ENCODE data around the gene PNMA1.

PNMA1 gene

DNA sequence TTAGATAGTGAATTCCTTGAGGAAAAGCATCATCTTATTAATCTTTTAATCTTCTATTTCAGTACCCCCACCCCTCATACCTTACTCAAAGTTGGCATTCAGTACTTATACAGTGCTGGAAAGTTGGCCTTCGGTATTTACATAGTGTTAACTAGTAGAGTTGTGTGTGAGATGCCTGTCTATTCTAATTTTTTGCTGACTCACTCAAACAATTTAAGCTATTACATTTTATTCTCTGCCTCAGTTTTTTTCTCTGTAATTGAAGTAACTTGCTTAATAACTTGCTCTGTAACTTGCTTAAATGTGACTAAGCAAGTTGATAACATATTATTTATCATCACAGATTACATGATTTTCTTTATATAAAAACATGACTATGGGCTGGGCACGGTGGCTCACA, 49.1 kb downstream of the PNMA1 start:
- DNase-seq (ENCODE audit: low read depth, low spot score): no peak

DNA sequence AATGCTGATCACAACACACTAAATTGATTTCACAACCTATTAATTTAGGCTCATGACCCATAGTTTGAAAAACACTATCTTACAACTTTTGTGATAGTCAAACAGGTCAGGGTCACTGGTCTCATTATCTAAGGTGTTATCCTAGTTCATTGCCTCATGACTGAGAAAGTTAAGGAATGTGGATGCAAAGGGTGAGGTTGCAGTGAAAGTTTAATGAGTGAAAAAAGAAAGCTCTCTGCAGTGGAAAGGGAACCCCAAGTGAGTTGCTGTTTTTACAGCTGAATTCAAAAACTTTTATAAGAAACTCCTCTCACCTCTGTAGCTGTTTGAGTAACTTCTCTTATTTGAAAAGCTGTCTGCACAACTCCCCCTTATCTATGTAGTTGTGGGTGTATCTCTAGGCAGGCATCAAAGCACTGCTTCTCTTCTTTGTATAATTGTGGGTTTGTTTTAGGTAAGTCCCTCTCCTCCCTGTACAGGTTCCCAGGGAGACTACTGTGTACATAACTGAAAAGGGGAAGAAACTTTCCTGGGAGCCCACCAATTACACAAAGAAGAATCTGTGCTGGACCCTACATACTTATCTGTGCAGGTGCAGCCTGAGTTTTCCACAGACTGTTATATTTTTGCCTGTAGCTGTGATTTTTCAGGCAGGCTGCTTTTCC, 50.5 kb downstream of the PNMA1 start:
- no peak for DNase-seq (ENCODE audit: low read depth, low spot score)

DNA sequence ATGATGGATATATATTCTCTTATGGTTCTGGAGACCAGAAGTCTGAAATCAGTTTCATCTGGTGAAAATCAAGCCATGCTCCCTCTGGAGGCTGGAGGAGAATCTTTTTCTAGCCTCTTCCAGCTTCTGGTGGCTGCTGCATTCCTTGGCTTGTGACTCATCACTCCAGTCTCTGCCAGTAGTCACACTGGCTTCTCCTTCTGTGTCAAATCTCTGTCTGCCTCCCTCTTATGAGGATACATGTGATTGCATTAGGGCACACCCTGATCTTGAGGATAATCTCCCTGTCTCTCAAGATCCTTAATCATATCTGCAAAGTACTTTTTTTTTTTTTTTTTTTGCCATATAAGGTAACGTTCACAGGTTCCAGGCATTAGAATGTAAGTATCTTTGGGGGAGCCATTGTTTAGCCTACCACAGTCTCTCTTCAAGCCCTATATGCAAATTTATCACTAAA, 51.7 kb downstream of the PNMA1 start:
- peak; percentile 43 for DNase-seq (ENCODE audit: low read depth, low spot score)

DNA sequence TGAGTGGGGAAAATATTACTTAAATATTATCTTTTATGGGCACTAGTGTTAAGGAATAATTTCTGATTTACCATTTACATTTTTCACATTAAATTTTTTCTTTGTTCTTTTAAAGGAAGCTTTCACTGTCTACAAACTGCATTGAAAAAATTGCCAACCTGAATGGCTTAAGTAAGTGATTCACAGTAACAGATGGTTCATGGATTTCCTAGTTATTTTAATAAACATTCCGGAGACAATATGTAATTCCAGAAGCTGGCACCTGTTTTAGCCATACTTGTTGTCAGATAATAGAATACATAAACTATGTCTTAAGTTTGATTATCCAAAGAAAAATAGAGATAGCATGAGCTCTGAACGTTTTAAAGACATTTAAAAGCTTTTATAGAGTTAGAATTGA, 52.3 kb downstream of the PNMA1 start:
- no peak for DNase-seq (ENCODE audit: low read depth, low spot score)

All from smooth muscle cell of the brain vasculature (primary cell).